HepG2 (cell line): ENCODE results near the gene ZNF606. TPM values are rescaled to one million over a fixed set of nuclear protein-coding genes. Genes with fewer than 3 reads are reported as not detected.

Experiments used
- ATAC-seq: fragments of 200-7000 bp; cut with Tn5 transposase; 3 replicates; pipeline ENCODE4 v1.9.1; 2020; ENCODE audit warnings: mild to moderate bottlenecking, moderate library complexity
- BruUV-seq: library from RNA; stranded (reverse); fragments of 400-500 nt; replicated peaks from 2 replicates; lab custom pipeline; 2021; lab: Mats Ljungman, UMichigan
- CTCF ChIA-PET: fragments of 300-600 bp; formaldehyde crosslinking; extraction: SDS; loops from one replicate; lab custom pipeline; 2021; ENCODE audit warnings: low total read pairs, inconsistent platforms, low intra/inter-chr PET ratio; lab: Yijun Ruan, JAX
- POLR2A ChIA-PET: fragments of 350-600 bp; sonication (Branson Sonifier 250); formaldehyde crosslinking; loops from one replicate; lab custom pipeline; 2020; ENCODE audit warnings: antibody characterized with exemption, inconsistent platforms; lab: Yijun Ruan, JAX
- DNase-seq: peaks from one replicate; pipeline ENCODE4 v3.0.0-alpha.2; 2015; ENCODE audit warnings: low spot score
- FAIRE-seq: peaks from 3 replicates; lab custom pipeline; 2011; peaks lifted over from hg19 to GRCh38; lab: Jason Lieb, UNC
- H2AFZ ChIP-seq: one replicate; pipeline ENCODE4 v1.6.1; 2011; ENCODE audit warnings: low read length, inconsistent platforms
- H3K27ac ChIP-seq: fragments of 300-600 bp; 3 replicates; pipeline ENCODE4 v1.8.0; 2011; ENCODE audit warnings: mixed run types, mild to moderate bottlenecking, mixed read lengths, low read length, inconsistent platforms; ENCODE audit not compliant: insufficient read depth; ENCODE audit errors: extremely low read length
- H3K27me3 ChIP-seq, 2 experiments: fragments of 200-600 bp in 1 of 2; 2 replicates in 1 of 2; 3 replicates in 1 of 2; pipeline versions ENCODE4 v1.6.0 to v1.8.0; 2011; ENCODE audit warnings: low read length in 2 of 2, mild to moderate bottlenecking in 2 of 2, moderate library complexity in 2 of 2, inconsistent platforms in 1 of 2; ENCODE audit not compliant: insufficient read depth in 2 of 2, control insufficient read depth in 1 of 2
- H3K36me3 ChIP-seq, 2 experiments: fragments of 200-600 bp in 1 of 2; replicated peaks in 1 of 2; 2 replicates in 1 of 2; 3 replicates in 1 of 2; pipeline versions ENCODE4 v1.5.1 to v1.8.0; 2011; ENCODE audit warnings: low read length in 2 of 2, inconsistent platforms in 1 of 2; ENCODE audit not compliant: insufficient read depth in 2 of 2, control insufficient read depth in 1 of 2
- H3K4me1 ChIP-seq: 2 replicates; pipeline ENCODE4 v1.5.1; 2012; ENCODE audit warnings: low read length, inconsistent platforms; ENCODE audit not compliant: insufficient read depth
- H3K4me2 ChIP-seq: 2 replicates; pipeline ENCODE4 v1.6.0; 2011; ENCODE audit warnings: low read depth, low read length, inconsistent platforms
- H3K4me3 ChIP-seq, 3 experiments: fragments of 200-600 bp in 1 of 3; sonication (generic), shearing (Covaris generic) in 1 of 3; replicated peaks in 1 of 3; 2 replicates each; pipeline ENCODE4 v1.5.1; 2011 to 2016; ENCODE audit warnings: low read length in 3 of 3, inconsistent platforms in 2 of 3, low read depth in 2 of 3, mild to moderate bottlenecking in 2 of 3, control low read depth in 1 of 3, mixed read lengths in 1 of 3; ENCODE audit not compliant: insufficient read depth in 1 of 3
- H3K79me2 ChIP-seq: one replicate; pipeline ENCODE4 v1.6.1; 2011; ENCODE audit warnings: low read length, inconsistent platforms; ENCODE audit not compliant: insufficient read depth
- H3K9ac ChIP-seq: 2 replicates; pipeline ENCODE4 v1.6.0; 2011; ENCODE audit warnings: mild to moderate bottlenecking, low read depth, low read length, inconsistent platforms; ENCODE audit not compliant: insufficient read depth
- H3K9me3 ChIP-seq: 2 replicates; pipeline ENCODE4 v1.5.1; 2012; ENCODE audit warnings: mild to moderate bottlenecking, low read length
- H4K20me1 ChIP-seq: 2 replicates; pipeline ENCODE4 v1.6.0; 2011; ENCODE audit warnings: inconsistent platforms, mild to moderate bottlenecking, low read length, moderate library complexity; ENCODE audit not compliant: insufficient read depth
- CBX2 ChIP-seq, 2 experiments: fragments of 200-600 bp in 1 of 2; sonication (generic); formaldehyde crosslinking in 1 of 2; IDR thresholded peaks; 2 replicates each; pipeline versions ENCODE4 v1.7.0 to v1.8.1; 2018 to 2022; ENCODE audit warnings: low read depth in 2 of 2, low read length in 1 of 2, mild to moderate bottlenecking in 1 of 2, missing genetic modification reagents in 1 of 2
- GFI1 ChIP-seq: sonication (generic); formaldehyde crosslinking; IDR thresholded peaks from 2 replicates; pipeline ENCODE4 v1.5.0; 2020; ENCODE audit warnings: missing genetic modification reagents, mild to moderate bottlenecking, borderline replicate concordance
- HMGXB3 ChIP-seq: sonication (generic); formaldehyde crosslinking; IDR thresholded peaks from 2 replicates; pipeline ENCODE4 v1.4.0; 2020; ENCODE audit warnings: missing genetic modification reagents, borderline replicate concordance
- RARG ChIP-seq: sonication (generic); formaldehyde crosslinking; IDR thresholded peaks from 2 replicates; pipeline ENCODE4 v1.4.0; 2020; ENCODE audit warnings: low read depth, mild to moderate bottlenecking, missing genetic modification reagents
- SP140L ChIP-seq: sonication (generic); formaldehyde crosslinking; IDR thresholded peaks from 2 replicates; pipeline ENCODE4 v1.4.0; 2020; ENCODE audit warnings: missing genetic modification reagents, borderline replicate concordance
- ZGPAT ChIP-seq: IDR thresholded peaks from 2 replicates; pipeline ENCODE4 v1.6.1; 2016; ENCODE audit warnings: mild to moderate bottlenecking
- ZIK1 ChIP-seq: sonication (generic); formaldehyde crosslinking; IDR thresholded peaks from 2 replicates; pipeline ENCODE4 v1.5.0; 2020; ENCODE audit warnings: mild to moderate bottlenecking, low read depth, missing genetic modification reagents, borderline replicate concordance
- ZNF160 ChIP-seq: sonication (generic); formaldehyde crosslinking; IDR thresholded peaks from 2 replicates; pipeline ENCODE4 v1.8.0; 2022; ENCODE audit warnings: mild to moderate bottlenecking, inconsistent platforms, missing genetic modification reagents
- ZNF317 ChIP-seq: sonication (generic); formaldehyde crosslinking; IDR thresholded peaks from 2 replicates; pipeline ENCODE4 v1.5.0; 2020; ENCODE audit warnings: mild to moderate bottlenecking, missing genetic modification reagents
- ZZZ3 ChIP-seq: sonication (generic); formaldehyde crosslinking; IDR thresholded peaks from 2 replicates; pipeline ENCODE4 v1.4.0; 2020; ENCODE audit warnings: missing genetic modification reagents, mild to moderate bottlenecking, borderline replicate concordance
- WGBS: methylation state at CpG from one replicate; pipeline ENCODE4 v1.1.6; 2017; ENCODE audit warnings: low lambda C conversion rate; 5-methylcytosine and 5-hydroxymethylcytosine counted together
- in situ Hi-C: cut with HindIII; loops from 2 replicates; pipeline ENCODE4 v1.10.0; 2017; ENCODE audit warnings: low pct_unique_long_range_greater_than_20kb; ENCODE audit not compliant: extremely low pct_ligation_motif_present
- intact Hi-C: fragments of 100-400 bp; cut with micrococcal nuclease; formaldehyde crosslinking; loops from one replicate; pipeline ENCODE4 v1.10.0; 2022; ENCODE audit not compliant: unreplicated experiment
- polyA plus RNA-seq, 8 experiments: library from polyadenylated mRNA; depleted of rRNA in 3 of 8; stranded (reverse) in 7 of 8; unstranded in 1 of 8; fragments of >200 nt; fragmentation: Illumina TruSeq in 4 of 8; extraction: Trizol in 4 of 8; gene quantifications; 2 replicates each; pipeline versions ENCODE4 v1.2.1 to v1.2.3, GENCODE V29; 2011 to 2016; ENCODE audit warnings: low read depth in 4 of 8, missing spikeins in 1 of 8, mixed read lengths in 1 of 8; ENCODE audit not compliant: insufficient read depth in 1 of 8
- total RNA-seq, 5 experiments: library from RNA; depleted of rRNA; stranded (reverse); fragments of >200 nt; fragmentation: Illumina TruSeq; extraction: Trizol; gene quantifications; 2 replicates each; pipeline ENCODE4 v1.2.3, GENCODE V29; 2016; ENCODE audit warnings: low read depth in 1 of 5

Gene ZNF606
- total and polyA plus RNA-seq, 2 of the 13 experiments (the other 11 are each of a cell fraction or from before 2014, with no cell fraction given) = 4.2 to 14.8 TPM

- intact Hi-C loops = no loop called here
- H3K4me1 ChIP-seq = no peaks in the 10 kb centered on the region
- no peak overlapping the region for H3K4me2 ChIP-seq
- WGBS = 0% methylated on average over 3 of the region's 7 CpGs
- no peaks in the 10 kb centered on the region for H3K36me3 ChIP-seq
- CTCF ChIA-PET = no interaction called here
- in situ Hi-C loops = no loop called here
- H3K9ac ChIP-seq = no peak overlapping the region
- no peaks in the 10 kb centered on the region for H4K20me1 ChIP-seq
- peaks cover 60% of the 10 kb centered on the region for H3K9me3 ChIP-seq
- no peak overlapping the region for H3K4me3 ChIP-seq
- no peak overlapping the region for H3K27ac ChIP-seq
- ATAC-seq (no peak), DNase-seq (no peak), FAIRE-seq (no peak)
- POLR2A ChIA-PET = no interaction called here
- TF ChIP-seq ZGPAT (CRISPR knock-in tag) (no peak), GFI1 (CRISPR knock-in tag) (no peak), ZNF317 (CRISPR knock-in tag) (no peak), ZZZ3 (CRISPR knock-in tag) (no peak), ZNF160 (CRISPR knock-in tag) (no peak), SP140L (CRISPR knock-in tag) (no peak)
- no peak overlapping the region for H2AFZ ChIP-seq
- no peaks in the 10 kb centered on the region for H3K79me2 ChIP-seq
- BruUV-seq = no TSS peak
- H3K27me3 ChIP-seq = no peaks in the 10 kb centered on the region; a peak in 1 of 5 replicates
These were observed 44.2 kb upstream of the ZNF606 start for GRCh38 chr19:58046856-58047255.

GRCh38 chr19:58045411-58046050 is 42.9 kb upstream of the ZNF606 start:
- Histone ChIP-seq H3K27ac (no peak overlapping the region), H3K4me1 (no peaks in the 10 kb centered on the region), H3K9ac (no peak overlapping the region), H3K36me3 (no peaks in the 10 kb centered on the region), H3K79me2 (no peaks in the 10 kb centered on the region), H3K9me3 (peaks cover 58% of the 10 kb centered on the region), H3K4me3 (no peak overlapping the region), H3K27me3 (no peaks in the 10 kb centered on the region; a peak in 1 of 5 replicates), H2AFZ (no peak overlapping the region), H3K4me2 (no peak overlapping the region), H4K20me1 (no peaks in the 10 kb centered on the region)
- in situ Hi-C loops (no loop called here), intact Hi-C loops (no loop called here)
- BruUV-seq = no TSS peak
- FAIRE-seq = no peak
- DNase-seq = no peak
- WGBS = 48% methylated on average over 16 of the region's 24 CpGs
- no peak for ATAC-seq
- POLR2A ChIA-PET = no interaction called here
- CTCF ChIA-PET = no interaction called here
- no peak for TF ChIP-seq RARG (CRISPR knock-in tag)
- no peak for TF ChIP-seq ZZZ3 (CRISPR knock-in tag)
- no peak for TF ChIP-seq CBX2 (IDR thresholded peaks at IDR 0.05; ENCODE audit: low read depth, low read length)
- TF ChIP-seq CBX2 (CRISPR knock-in tag; IDR thresholded peaks at IDR 0.05; ENCODE audit: low read depth) = no peak
- no peak for TF ChIP-seq ZIK1 (CRISPR knock-in tag)
- no peak for TF ChIP-seq HMGXB3 (CRISPR knock-in tag)
